ENCODE results near the gene HSPB6. TPM values are rescaled to one million over a fixed set of nuclear protein-coding genes. Genes with fewer than 3 reads are reported as not detected.

The HSPB6 gene
- total RNA-seq, 4 donors from 2014 or later: 1.7 to 21.9 (median 3.6) TPM

- WGBS, 2 donors: 86 to 90% methylated on average over 16 to 22 of the region's 37 CpGs
- TF ChIP-seq POLR2A (IDR thresholded peaks at IDR 0.05): no peak
- TF ChIP-seq CTCF (IDR thresholded peaks at IDR 0.05): no peak
- no peak overlapping the region for H3K27ac ChIP-seq
- H3K4me3 ChIP-seq: no peak overlapping the region
- DNase-seq: no peak
- H3K4me1 ChIP-seq: peaks cover 13 to 39% (median 15%) of the 10 kb centered on the region in 3 donors
- H3K9me3 ChIP-seq: no peaks in the 10 kb centered on the region
- no peaks in the 10 kb centered on the region for H3K27me3 ChIP-seq
- intact Hi-C loops (cut with DNase I): no loop called here
- peaks cover 27 to 73% (median 38%) of the 10 kb centered on the region in 3 donors for H3K36me3 ChIP-seq
Observed at GRCh38 chr19:35738021-35738886, 18.6 kb downstream of the HSPB6 start.

DNA sequence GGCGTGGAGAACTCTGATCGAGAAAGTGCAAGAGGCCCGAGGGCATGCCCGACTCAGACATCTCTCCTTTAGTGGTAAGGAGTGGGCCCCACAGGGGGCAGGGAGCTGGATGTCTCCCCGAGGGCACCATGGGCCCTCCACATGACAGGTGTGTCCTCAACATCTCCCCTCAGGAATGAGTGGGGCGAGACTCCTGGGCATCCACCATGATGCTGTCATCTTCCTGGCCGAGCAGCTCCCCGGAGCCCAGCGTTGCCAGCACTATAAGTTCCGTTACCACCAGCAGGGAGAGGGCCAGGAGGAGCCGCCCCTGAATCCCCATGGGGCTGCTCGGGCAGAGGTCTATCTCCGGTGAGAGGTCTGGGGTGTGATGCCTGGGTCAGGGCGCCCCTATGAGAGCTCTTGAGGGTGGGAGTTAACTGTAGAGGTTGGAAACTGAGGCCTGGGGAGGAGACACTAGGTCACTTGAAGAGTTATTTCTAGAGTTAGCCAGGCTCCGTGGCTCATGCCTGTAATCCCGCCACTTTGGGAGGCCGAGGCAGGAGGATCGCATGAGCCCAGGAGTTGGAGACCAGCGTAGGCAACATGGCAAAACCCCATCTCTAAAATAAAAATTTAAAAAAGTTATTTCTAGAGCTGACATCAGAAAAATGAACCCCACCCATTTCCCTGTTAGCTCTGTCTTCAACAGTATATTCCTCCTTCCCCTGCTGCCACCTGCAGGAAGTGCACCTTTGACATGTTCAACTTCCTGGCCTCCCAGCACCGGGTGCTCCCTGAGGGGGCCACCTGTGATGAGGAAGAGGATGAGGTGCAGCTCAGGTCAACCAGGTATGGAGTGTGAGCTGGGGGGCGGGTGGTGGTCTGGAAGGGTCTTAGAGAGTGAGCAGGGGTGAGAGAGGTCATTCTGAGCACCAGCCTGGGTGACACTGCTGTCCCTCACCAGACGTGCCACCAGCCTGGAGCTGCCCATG, 19.6 kb downstream of the HSPB6 start:
- H3K27me3 ChIP-seq: no peaks in the 10 kb centered on the region
- peaks cover 13 to 30% (median 15%) of the 10 kb centered on the region in 3 donors for H3K4me1 ChIP-seq
- intact Hi-C loops (cut with DNase I): no loop called here
- no peak overlapping the region for H3K27ac ChIP-seq
- no peaks in the 10 kb centered on the region for H3K9me3 ChIP-seq
- H3K36me3 ChIP-seq: peaks cover 36 to 73% (median 48%) of the 10 kb centered on the region in 3 donors
- no peak for DNase-seq
- WGBS, 2 donors: 79 to 88% methylated on average over 7 to 14 of the region's 22 CpGs
- TF ChIP-seq POLR2A (IDR thresholded peaks at IDR 0.05) (no peak), CTCF (IDR thresholded peaks at IDR 0.05) (peak in 2 of 6 experiments; percentile 11 to 41)
- no peak overlapping the region for H3K4me3 ChIP-seq

- Histone ChIP-seq H3K27me3 (no peaks in the 10 kb centered on the region), H3K9me3 (no peaks in the 10 kb centered on the region), H3K36me3 (peaks cover 58 to 94% (median 66%) of the 10 kb centered on the region in 3 donors), H3K4me3 (no peak overlapping the region), H3K27ac (no peak overlapping the region), H3K4me1 (peaks cover 6 to 28% (median 12%) of the 10 kb centered on the region in 3 donors)
- intact Hi-C loops (cut with DNase I): no loop called here
- 92 to 100% methylated on average over 2 to 4 of the region's 5 CpGs for WGBS, 2 donors
- no peak for DNase-seq
- TF ChIP-seq POLR2A (IDR thresholded peaks at IDR 0.05) (no peak), CTCF (IDR thresholded peaks at IDR 0.05) (no peak)
Observed at GRCh38 chr19:35734889-35735288, 21.9 kb downstream of the HSPB6 start.

- no peak for DNase-seq
- Histone ChIP-seq H3K36me3 (peaks cover 64 to 100% (median 72%) of the 10 kb centered on the region in 3 donors), H3K4me3 (no peak overlapping the region), H3K27me3 (no peaks in the 10 kb centered on the region), H3K27ac (no peak overlapping the region), H3K4me1 (peaks cover 0 to 22% (median 8%) of the 10 kb centered on the region in 3 donors), H3K9me3 (no peaks in the 10 kb centered on the region)
- TF ChIP-seq POLR2A (IDR thresholded peaks at IDR 0.05): no peak
- no peak for TF ChIP-seq CTCF (IDR thresholded peaks at IDR 0.05)
- 91 to 95% methylated on average over 7 to 8 of the region's 8 CpGs for WGBS, 2 donors
- intact Hi-C loops (cut with DNase I): no loop called here
Observed at GRCh38 chr19:35734273-35734672, 22.6 kb downstream of the HSPB6 start.

Measured in esophagus squamous epithelium (tissue), 5 donors.